ENCODE results near the gene ADRA2A.

- TF ChIP-seq CTCF (IDR thresholded peaks at IDR 0.05; ENCODE audit: insufficient read depth, low read length) (no peak), POLR2AphosphoS5 (IDR thresholded peaks at IDR 0.05; ENCODE audit: low read depth) (no peak), GABPA (IDR thresholded peaks at IDR 0.05; ENCODE audit: low read depth) (no peak), SPI1 (IDR thresholded peaks at IDR 0.05; ENCODE audit: borderline replicate concordance, low read depth) (no peak), REST (IDR thresholded peaks at IDR 0.05; ENCODE audit: insufficient replicate concordance, low read depth) (no peak)
These were observed 9.7 kb downstream of the ADRA2A start for GRCh38 chr10:111086574-111086973.
